Neural cell (in vitro differentiated cells): ENCODE measurements around the gene MSANTD4. TPM values are rescaled to one million over a fixed set of nuclear protein-coding genes. Genes with fewer than 3 reads are reported as not detected.
"Not testable (repeated sequence)": the region's sequence is repeated elsewhere in the genome, so short reads cannot be mapped to it uniquely, and the experiment has no call there.

Experiments
- H2AFZ ChIP-seq: fragments of 200-600, 300-800 bp; sonication (generic), shearing (Covaris generic); 2 replicates; pipeline ENCODE4 v1.6.0; 2014; ENCODE audit warnings: low read depth, mild to moderate bottlenecking, antibody characterized with exemption, low read length, moderate library complexity
- H3F3A ChIP-seq: fragments of 200-600 bp; shearing (Covaris generic); 2 replicates; pipeline ENCODE4 v1.6.1; 2016; ENCODE audit warnings: mild to moderate bottlenecking, moderate library complexity, mixed read lengths, antibody characterized with exemption, low read length; ENCODE audit not compliant: insufficient read depth, poor library complexity, severe bottlenecking
- H3K27ac ChIP-seq: fragments of 200-600, 300-800 bp; sonication (generic), shearing (Covaris generic); 2 replicates; pipeline ENCODE4 v1.5.1; 2014; ENCODE audit warnings: mild to moderate bottlenecking, low read length, moderate library complexity
- H3K27me3 ChIP-seq: fragments of 300-800, 200-600 bp; sonication (generic), shearing (Covaris generic); 2 replicates; pipeline ENCODE4 v1.6.0; 2014; ENCODE audit warnings: mild to moderate bottlenecking, low read depth, low read length, moderate library complexity; ENCODE audit not compliant: insufficient read depth
- H3K36me3 ChIP-seq: fragments of 300-800, 200-600 bp; sonication (generic), shearing (Covaris generic); 2 replicates; pipeline ENCODE4 v1.5.1; 2014; ENCODE audit warnings: mild to moderate bottlenecking, antibody characterized with exemption, low read length, moderate library complexity; ENCODE audit not compliant: insufficient read depth
- H3K4me2 ChIP-seq: fragments of 300-800, 200-600 bp; sonication (generic), shearing (Covaris generic); 2 replicates; pipeline ENCODE4 v1.6.0; 2014; ENCODE audit warnings: mild to moderate bottlenecking, low read length
- H3K4me3 ChIP-seq: fragments of 300-800, 200-600 bp; sonication (generic), shearing (Covaris generic); 2 replicates; pipeline ENCODE4 v1.5.1; 2014; ENCODE audit warnings: mild to moderate bottlenecking, low read length, moderate library complexity
- H3K79me2 ChIP-seq: fragments of 200-600 bp; shearing (Covaris generic); replicated peaks from 2 replicates; pipeline ENCODE4 v1.6.0; 2014; ENCODE audit warnings: mild to moderate bottlenecking, low read length, moderate library complexity; ENCODE audit not compliant: insufficient read depth
- H3K9ac ChIP-seq: fragments of 300-800, 200-600 bp; sonication (generic), shearing (Covaris generic); 2 replicates; pipeline ENCODE4 v1.6.1; 2016; ENCODE audit warnings: mild to moderate bottlenecking, low read length, mixed read lengths
- H3K9me2 ChIP-seq: fragments of 200-600 bp; shearing (Covaris generic); 2 replicates; pipeline ENCODE4 v1.6.1; 2016; ENCODE audit warnings: mild to moderate bottlenecking, low read length, mixed read lengths; ENCODE audit not compliant: insufficient read depth
- H3K9me3 ChIP-seq: fragments of 200-600, 300-800 bp; sonication (generic), shearing (Covaris generic); 2 replicates; pipeline ENCODE4 v1.6.1; 2016; ENCODE audit warnings: mild to moderate bottlenecking, mixed run types, low read length, moderate library complexity, mixed read lengths
- H4K20me1 ChIP-seq: fragments of 200-600 bp; shearing (Covaris generic); 2 replicates; pipeline ENCODE4 v1.6.1; 2016; ENCODE audit warnings: mild to moderate bottlenecking, mixed run types; ENCODE audit not compliant: insufficient read depth
- EP300 ChIP-seq: fragments of 450-650 bp; conservative IDR thresholded peaks from 2 replicates; pipeline ENCODE4 v1.6.1; 2014; ENCODE audit warnings: antibody characterized with exemption, mild to moderate bottlenecking, moderate library complexity; ENCODE audit not compliant: poor library complexity, severe bottlenecking
- EZH2 ChIP-seq: fragments of 200-600, 300-800 bp; shearing (Covaris generic), sonication (generic); IDR thresholded peaks from 2 replicates; pipeline ENCODE4 v1.6.1; 2014; ENCODE audit warnings: antibody characterized with exemption, low read length, borderline replicate concordance, mild to moderate bottlenecking; ENCODE audit not compliant: insufficient read depth, poor library complexity, severe bottlenecking
- MXI1 ChIP-seq: fragments of 450-650 bp; conservative IDR thresholded peaks from 2 replicates; pipeline ENCODE4 v1.6.1; 2014; ENCODE audit warnings: antibody characterized with exemption, mild to moderate bottlenecking; ENCODE audit not compliant: poor library complexity, severe bottlenecking
- POLR2AphosphoS5 ChIP-seq: IDR thresholded peaks from 2 replicates; pipeline ENCODE4 v1.6.1; 2012
- RAD21 ChIP-seq: fragments of 450-650 bp; conservative IDR thresholded peaks from 2 replicates; pipeline ENCODE4 v1.6.1; 2014; ENCODE audit warnings: antibody characterized with exemption, mild to moderate bottlenecking, moderate library complexity
- REST ChIP-seq: IDR thresholded peaks from 2 replicates; pipeline ENCODE4 v1.6.1; 2012; ENCODE audit warnings: borderline replicate concordance
- SMC3 ChIP-seq: fragments of 450-650 bp; conservative IDR thresholded peaks from 2 replicates; pipeline ENCODE4 v1.6.1; 2014; ENCODE audit warnings: antibody characterized with exemption, mild to moderate bottlenecking, moderate library complexity; ENCODE audit not compliant: poor library complexity
- TAF1 ChIP-seq: IDR thresholded peaks from 2 replicates; pipeline ENCODE4 v1.6.1; 2012; ENCODE audit warnings: low read depth
- polyA plus RNA-seq: library from polyadenylated mRNA; depleted of rRNA; stranded (reverse); fragments of >200 nt; gene quantifications from 2 replicates; pipeline ENCODE4 v1.2.3, GENCODE V29; 2014
- TF ChIP-seq, protein P1 (sequence below): fragments of 450-650 bp; IDR thresholded peaks from 2 replicates; pipeline ENCODE4 v1.5.1; 2014; ENCODE audit warnings: antibody characterized with exemption, mild to moderate bottlenecking, moderate library complexity; ENCODE audit not compliant: poor library complexity, severe bottlenecking

The MSANTD4 gene
- polyA plus RNA-seq, 1 donor from 2014 or later, result 48.4 TPM

DNA sequence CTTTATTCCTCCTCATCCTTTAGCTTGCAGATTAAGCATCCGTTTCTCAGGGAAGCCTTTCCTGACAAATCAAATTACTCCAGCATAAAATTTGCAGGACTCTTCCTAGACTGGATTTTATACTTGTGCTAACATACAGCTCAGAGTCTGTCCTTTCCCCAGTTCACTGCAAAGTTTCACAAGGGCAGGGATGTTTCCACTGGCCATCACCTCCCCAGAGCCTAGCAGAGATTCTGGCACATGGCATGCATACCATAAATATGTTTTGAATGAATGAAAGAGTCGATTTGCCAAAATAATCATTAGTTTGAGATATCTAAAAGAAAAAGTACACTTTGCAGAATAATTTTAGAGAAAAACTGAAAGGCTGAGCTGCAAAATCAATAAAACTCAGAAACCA is 10.6 kb downstream of the MSANTD4 start:
- Histone ChIP-seq H3K9me2 (no peaks in the 10 kb centered on the region), H3K4me3 (no peak overlapping the region), H2AFZ (no peak overlapping the region), H3K79me2 (peaks cover 25% of the 10 kb centered on the region), H3F3A (no peaks in the 10 kb centered on the region), H4K20me1 (no peaks in the 10 kb centered on the region), H3K36me3 (peaks cover 11% of the 10 kb centered on the region), H3K27ac (no peak overlapping the region), H3K4me2 (no peak overlapping the region), H3K9ac (no peak overlapping the region), H3K27me3 (no peaks in the 10 kb centered on the region), H3K9me3 (no peaks in the 10 kb centered on the region)
- TF ChIP-seq RAD21 (no peak), REST (no peak), MXI1 (no peak), TAF1 (no peak), SMC3 (no peak), EP300 (no peak), POLR2AphosphoS5 (no peak)
- TF ChIP-seq, protein P1, sequence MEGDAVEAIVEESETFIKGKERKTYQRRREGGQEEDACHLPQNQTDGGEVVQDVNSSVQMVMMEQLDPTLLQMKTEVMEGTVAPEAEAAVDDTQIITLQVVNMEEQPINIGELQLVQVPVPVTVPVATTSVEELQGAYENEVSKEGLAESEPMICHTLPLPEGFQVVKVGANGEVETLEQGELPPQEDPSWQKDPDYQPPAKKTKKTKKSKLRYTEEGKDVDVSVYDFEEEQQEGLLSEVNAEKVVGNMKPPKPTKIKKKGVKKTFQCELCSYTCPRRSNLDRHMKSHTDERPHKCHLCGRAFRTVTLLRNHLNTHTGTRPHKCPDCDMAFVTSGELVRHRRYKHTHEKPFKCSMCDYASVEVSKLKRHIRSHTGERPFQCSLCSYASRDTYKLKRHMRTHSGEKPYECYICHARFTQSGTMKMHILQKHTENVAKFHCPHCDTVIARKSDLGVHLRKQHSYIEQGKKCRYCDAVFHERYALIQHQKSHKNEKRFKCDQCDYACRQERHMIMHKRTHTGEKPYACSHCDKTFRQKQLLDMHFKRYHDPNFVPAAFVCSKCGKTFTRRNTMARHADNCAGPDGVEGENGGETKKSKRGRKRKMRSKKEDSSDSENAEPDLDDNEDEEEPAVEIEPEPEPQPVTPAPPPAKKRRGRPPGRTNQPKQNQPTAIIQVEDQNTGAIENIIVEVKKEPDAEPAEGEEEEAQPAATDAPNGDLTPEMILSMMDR, result no peak

DNA sequence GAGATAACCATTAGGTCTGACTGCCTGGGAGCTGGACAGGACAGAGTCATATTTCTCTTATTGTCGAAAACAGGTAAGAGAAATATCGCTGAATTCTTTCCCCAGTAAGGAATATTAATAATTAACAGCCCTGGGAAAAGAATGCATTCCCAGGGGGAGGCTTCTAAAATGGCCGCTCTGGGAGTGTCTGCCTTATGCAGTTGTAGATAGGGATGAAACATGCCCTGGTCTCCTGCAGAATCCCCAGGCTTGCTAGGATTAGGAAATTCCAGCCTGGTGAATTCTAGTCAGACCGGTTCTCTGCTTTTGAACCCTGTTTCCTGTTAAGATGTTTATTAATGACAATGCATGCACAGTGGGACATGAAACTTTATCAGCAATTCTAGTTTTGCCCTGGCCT is 18.9 kb downstream of the MSANTD4 start:
- H3K27ac ChIP-seq, H3K4me2 ChIP-seq, H4K20me1 ChIP-seq, H3K4me3 ChIP-seq, H3K36me3 ChIP-seq, H3K9me2 ChIP-seq, H3F3A ChIP-seq, H3K9ac ChIP-seq, H3K9me3 ChIP-seq, H3K79me2 ChIP-seq, H3K27me3 ChIP-seq, H2AFZ ChIP-seq: not testable (repeated sequence)

DNA sequence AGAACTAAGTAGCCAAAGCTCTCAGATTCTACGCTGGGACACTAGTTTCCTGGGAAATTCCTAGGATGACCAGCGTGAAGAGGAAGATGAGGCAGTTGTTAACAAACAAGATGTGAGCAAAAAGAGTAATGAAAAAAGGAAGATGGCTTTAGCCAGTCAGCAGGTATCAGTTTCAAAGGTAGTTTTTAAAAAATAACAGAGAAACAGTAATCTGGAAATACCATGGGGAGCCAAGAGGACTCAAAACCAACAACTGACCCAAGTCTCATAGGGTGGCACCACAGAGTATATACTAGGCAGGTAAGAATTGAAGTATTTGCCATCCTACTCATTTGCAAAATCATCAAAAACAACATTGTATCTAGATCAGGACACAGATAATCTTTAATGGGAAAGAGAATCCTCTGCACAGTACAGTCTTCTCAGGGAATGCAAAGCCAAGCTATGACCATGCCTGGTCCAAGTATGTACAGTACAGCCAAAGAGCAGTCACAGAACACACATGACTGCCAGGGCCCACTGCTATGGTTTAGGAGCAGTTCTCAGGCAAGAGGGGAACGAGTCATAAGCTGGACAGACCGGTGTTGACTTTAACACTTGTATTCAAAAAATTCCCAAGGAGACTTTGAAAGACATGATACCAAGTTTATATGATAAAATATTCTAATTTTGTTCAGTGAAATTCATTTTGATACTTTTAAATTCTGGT is 20.6 kb downstream of the MSANTD4 start:
- TF ChIP-seq REST, result no peak
- TF ChIP-seq TAF1, result no peak
- TF ChIP-seq, protein P1, result no peak
- TF ChIP-seq RAD21, result no peak
- no peak for TF ChIP-seq EP300
- no peak for TF ChIP-seq POLR2AphosphoS5
- TF ChIP-seq MXI1, result no peak
- TF ChIP-seq SMC3, result no peak
- no peak for TF ChIP-seq EZH2
- Histone ChIP-seq H3K9me3 (peaks cover 6% of the 10 kb centered on the region), H3F3A (no peaks in the 10 kb centered on the region)

More for the DNA sequence above, 20.6 kb downstream of the MSANTD4 start:
- no peaks in the 10 kb centered on the region for H3K9me2 ChIP-seq
- no peak overlapping the region for H2AFZ ChIP-seq
- H3K36me3 ChIP-seq, result no peaks in the 10 kb centered on the region
- H3K27me3 ChIP-seq, result no peaks in the 10 kb centered on the region
- H3K9ac ChIP-seq, result no peak overlapping the region
- no peak overlapping the region for H3K4me2 ChIP-seq
- H3K4me3 ChIP-seq, result no peak overlapping the region
- H4K20me1 ChIP-seq, result no peaks in the 10 kb centered on the region
- H3K79me2 ChIP-seq, result peaks cover 7% of the 10 kb centered on the region
- H3K27ac ChIP-seq, result no peak overlapping the region
